CD14-positive monocyte (primary cell): ENCODE measurements around the gene TNFRSF13B. TPM values are rescaled to one million over a fixed set of nuclear protein-coding genes. Genes with fewer than 3 reads are reported as not detected.

ENCODE experiments used
- DNase-seq, 3 donors: peaks; one replicate each; pipeline ENCODE4 v3.0.0-alpha.2; 2011 to 2022
- H2AFZ ChIP-seq: 2 replicates; pipeline ENCODE4 v1.6.0; 2012; ENCODE audit warnings: mild to moderate bottlenecking, low read depth, low read length, inconsistent platforms; ENCODE audit not compliant: insufficient read depth, poor library complexity, severe bottlenecking
- H3K27ac ChIP-seq, 2 donors: 1 replicate in 1 of 2; 2 replicates in 1 of 2; pipeline ENCODE4 v1.5.1; 2012 to 2013; ENCODE audit warnings: low read length in 2 of 2, control low read depth in 1 of 2, inconsistent platforms in 1 of 2, low read depth in 1 of 2, mild to moderate bottlenecking in 1 of 2
- H3K27me3 ChIP-seq, 2 donors: one replicate each; pipeline versions ENCODE4 v1.6.0 to v1.6.1; 2011 to 2013; ENCODE audit warnings: low read length in 2 of 2; ENCODE audit not compliant: control insufficient read depth in 2 of 2, insufficient read depth in 2 of 2
- H3K36me3 ChIP-seq, 2 donors: replicated peaks in 1 of 2; 1 replicate in 1 of 2; 2 replicates in 1 of 2; pipeline versions ENCODE4 v1.5.1 to v1.6.1; 2012 to 2013; ENCODE audit warnings: low read length in 2 of 2, control low read depth in 1 of 2, inconsistent platforms in 1 of 2, mild to moderate bottlenecking in 1 of 2; ENCODE audit not compliant: insufficient read depth in 2 of 2, control insufficient read depth in 1 of 2
- H3K4me1 ChIP-seq, 2 donors: 1 replicate in 1 of 2; 2 replicates in 1 of 2; pipeline versions ENCODE4 v1.5.1 to v1.6.1; 2012 to 2013; ENCODE audit warnings: low read length in 2 of 2, control low read depth in 1 of 2, inconsistent platforms in 1 of 2, mild to moderate bottlenecking in 1 of 2, moderate library complexity in 1 of 2; ENCODE audit not compliant: insufficient read depth in 2 of 2, control insufficient read depth in 1 of 2
- H3K4me2 ChIP-seq: replicated peaks from 2 replicates; pipeline ENCODE3; 2012; ENCODE audit warnings: low read length, moderate library complexity, mild to moderate bottlenecking; ENCODE audit not compliant: poor library complexity, severe bottlenecking; ENCODE audit errors: extremely low read depth
- H3K4me3 ChIP-seq, 3 experiments: fragments of 200-600 bp in 1 of 3; sonication (generic) in 1 of 3; replicated peaks in 1 of 3; 1 replicate in 2 of 3; 2 replicates in 1 of 3; pipeline ENCODE4 v1.5.1; 2011 to 2013; ENCODE audit warnings: low read length in 3 of 3, mild to moderate bottlenecking in 3 of 3, control low read depth in 2 of 3, low read depth in 2 of 3, inconsistent platforms in 1 of 3, moderate library complexity in 1 of 3
- H3K79me2 ChIP-seq: 2 replicates; pipeline ENCODE4 v1.6.0; 2012; ENCODE audit warnings: mild to moderate bottlenecking, control low read depth, inconsistent platforms, low read length, moderate library complexity; ENCODE audit not compliant: insufficient read depth
- H3K9ac ChIP-seq: 2 replicates; pipeline ENCODE4 v1.6.0; 2017; ENCODE audit warnings: low read length, mild to moderate bottlenecking; ENCODE audit not compliant: insufficient read depth, poor library complexity, severe bottlenecking
- H3K9me3 ChIP-seq, 2 donors: replicated peaks in 1 of 2; 1 replicate in 1 of 2; 2 replicates in 1 of 2; pipeline versions ENCODE4 v1.5.1 to v1.6.1; 2012 to 2013; ENCODE audit warnings: low read length in 2 of 2, control low read depth in 1 of 2; ENCODE audit not compliant: control insufficient read depth in 1 of 2, insufficient read depth in 1 of 2
- H4K20me1 ChIP-seq: 2 replicates; pipeline ENCODE4 v1.6.0; 2012; ENCODE audit warnings: mild to moderate bottlenecking, low read length, control low read depth, moderate library complexity; ENCODE audit not compliant: insufficient read depth
- H3K27ac Mint-ChIP-seq, 7 donors: one replicate each; pipeline ENCODE4 v1.8.0; 2020; ENCODE audit warnings: mild to moderate bottlenecking in 7 of 7, mixed read lengths in 7 of 7, moderate library complexity in 6 of 7, inconsistent platforms in 2 of 7
- H3K27me3 Mint-ChIP-seq, 3 donors: one replicate each; pipeline ENCODE4 v1.8.0; 2021 to 2022; ENCODE audit warnings: low read depth in 3 of 3, mild to moderate bottlenecking in 3 of 3, mixed read lengths in 3 of 3, moderate library complexity in 3 of 3, inconsistent platforms in 1 of 3
- H3K36me3 Mint-ChIP-seq, 2 donors: one replicate each; pipeline ENCODE4 v1.8.0; 2020; ENCODE audit warnings: mixed read lengths in 2 of 2, inconsistent platforms in 1 of 2, mild to moderate bottlenecking in 1 of 2
- H3K4me1 Mint-ChIP-seq: one replicate; pipeline ENCODE4 v1.8.0; 2020; ENCODE audit warnings: mild to moderate bottlenecking, mixed read lengths
- H3K4me3 Mint-ChIP-seq, 2 donors: one replicate each; pipeline ENCODE4 v1.8.0; 2020; ENCODE audit warnings: mild to moderate bottlenecking in 2 of 2, mixed read lengths in 2 of 2, moderate library complexity in 1 of 2
- H3K9me3 Mint-ChIP-seq, 7 donors: one replicate each; pipeline ENCODE4 v1.8.0; 2020 to 2022; ENCODE audit warnings: mixed read lengths in 7 of 7, mild to moderate bottlenecking in 6 of 7, moderate library complexity in 6 of 7, inconsistent platforms in 2 of 7
- WGBS: methylation state at CpG from one replicate; pipeline ENCODE4 v1.1.5; 2013; ENCODE audit warnings: missing lambda C conversion rate; ENCODE audit not compliant: insufficient coverage; 5-methylcytosine and 5-hydroxymethylcytosine counted together
- intact Hi-C, 2 donors: fragments of 100-400 bp; cut with micrococcal nuclease; formaldehyde crosslinking; loops; one replicate each; pipeline versions ENCODE4 v1.15.0 to v1.15.1; 2023
- polyA plus RNA-seq, 3 donors: library from polyadenylated mRNA; depleted of rRNA in 1 of 3; unstranded in 2 of 3; stranded (reverse) in 1 of 3; fragments of 300-500 nt in 2 of 3; fragments of >200 nt in 1 of 3; fragmentation: Illumina TruSeq in 2 of 3; gene quantifications; 1 replicate in 2 of 3; 2 replicates in 1 of 3; pipeline ENCODE4 v1.2.3, GENCODE V29; 2012 to 2021
- TF ChIP-seq, protein P1 (sequence below): fragments of 200-600 bp; IDR thresholded peaks from one replicate; pipeline ENCODE4 v1.8.0; 2022; ENCODE audit warnings: antibody characterized with exemption, mild to moderate bottlenecking

TNFRSF13B gene
- polyA plus RNA-seq, 3 donors: 0.21 to 0.47 TPM; not detected in 1

DNA sequence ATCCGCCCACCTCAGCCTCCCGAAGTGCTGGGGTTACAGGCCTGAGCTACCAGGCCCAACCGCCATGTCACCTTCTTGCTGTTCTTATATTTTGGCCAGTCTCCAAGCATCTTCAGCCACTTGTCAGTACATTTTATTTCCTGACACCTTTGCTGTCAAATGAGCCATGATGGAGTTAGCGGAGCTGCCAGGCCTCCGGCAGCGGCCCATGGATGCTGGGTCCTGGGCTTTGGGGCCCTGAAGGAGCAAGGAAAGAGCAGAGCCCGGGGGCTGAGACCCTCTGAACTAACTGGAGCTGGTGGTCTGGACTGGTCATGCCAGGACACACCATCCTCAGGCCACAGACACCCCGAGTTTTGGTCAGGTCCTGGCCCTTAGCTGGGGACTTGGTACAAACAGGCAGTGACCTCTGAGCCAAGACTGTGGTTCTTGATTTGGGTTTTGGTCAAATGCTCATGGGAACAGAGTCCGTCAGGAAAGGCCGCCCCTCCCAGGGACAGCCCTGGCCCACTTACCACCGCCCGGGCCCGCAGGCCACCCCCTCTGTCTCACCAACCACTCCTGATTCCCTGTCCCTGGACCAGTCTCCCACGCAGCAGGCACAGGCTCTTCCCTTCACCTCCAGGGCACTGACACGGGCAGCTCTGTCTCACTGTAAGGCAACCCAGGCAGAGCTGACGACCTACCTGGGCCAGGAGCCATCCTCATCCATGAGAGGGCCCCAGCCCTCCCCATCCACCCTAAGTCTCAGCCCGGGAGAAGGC, 42.0 kb downstream of the TNFRSF13B start:
- Histone ChIP-seq H3K36me3 (no peaks in the 10 kb centered on the region), H3K9me3 (no peaks in the 10 kb centered on the region), H3K4me2 (no peak overlapping the region), H3K9ac (no peak overlapping the region), H4K20me1 (no peaks in the 10 kb centered on the region), H3K4me1 (no peaks in the 10 kb centered on the region), H3K4me3 (no peak overlapping the region), H2AFZ (no peak overlapping the region), H3K79me2 (no peaks in the 10 kb centered on the region), H3K27me3 (no peaks in the 10 kb centered on the region), H3K27ac (no peak overlapping the region)
- H3K27ac Mint-ChIP-seq: no peak overlapping the region
- TF ChIP-seq, protein P1, sequence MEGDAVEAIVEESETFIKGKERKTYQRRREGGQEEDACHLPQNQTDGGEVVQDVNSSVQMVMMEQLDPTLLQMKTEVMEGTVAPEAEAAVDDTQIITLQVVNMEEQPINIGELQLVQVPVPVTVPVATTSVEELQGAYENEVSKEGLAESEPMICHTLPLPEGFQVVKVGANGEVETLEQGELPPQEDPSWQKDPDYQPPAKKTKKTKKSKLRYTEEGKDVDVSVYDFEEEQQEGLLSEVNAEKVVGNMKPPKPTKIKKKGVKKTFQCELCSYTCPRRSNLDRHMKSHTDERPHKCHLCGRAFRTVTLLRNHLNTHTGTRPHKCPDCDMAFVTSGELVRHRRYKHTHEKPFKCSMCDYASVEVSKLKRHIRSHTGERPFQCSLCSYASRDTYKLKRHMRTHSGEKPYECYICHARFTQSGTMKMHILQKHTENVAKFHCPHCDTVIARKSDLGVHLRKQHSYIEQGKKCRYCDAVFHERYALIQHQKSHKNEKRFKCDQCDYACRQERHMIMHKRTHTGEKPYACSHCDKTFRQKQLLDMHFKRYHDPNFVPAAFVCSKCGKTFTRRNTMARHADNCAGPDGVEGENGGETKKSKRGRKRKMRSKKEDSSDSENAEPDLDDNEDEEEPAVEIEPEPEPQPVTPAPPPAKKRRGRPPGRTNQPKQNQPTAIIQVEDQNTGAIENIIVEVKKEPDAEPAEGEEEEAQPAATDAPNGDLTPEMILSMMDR: no peak
- H3K27me3 Mint-ChIP-seq: peaks cover 0 to 4% (median 3%) of the 10 kb centered on the region in 3 donors
- no peak overlapping the region for H3K4me3 Mint-ChIP-seq
- WGBS: 95% methylated on average over 15 of the region's 17 CpGs
- no peaks in the 10 kb centered on the region for H3K36me3 Mint-ChIP-seq
- intact Hi-C loops: no loop called here
- H3K9me3 Mint-ChIP-seq: no peaks in the 10 kb centered on the region
- DNase-seq: no peak
- peaks cover 2% of the 10 kb centered on the region for H3K4me1 Mint-ChIP-seq

DNA sequence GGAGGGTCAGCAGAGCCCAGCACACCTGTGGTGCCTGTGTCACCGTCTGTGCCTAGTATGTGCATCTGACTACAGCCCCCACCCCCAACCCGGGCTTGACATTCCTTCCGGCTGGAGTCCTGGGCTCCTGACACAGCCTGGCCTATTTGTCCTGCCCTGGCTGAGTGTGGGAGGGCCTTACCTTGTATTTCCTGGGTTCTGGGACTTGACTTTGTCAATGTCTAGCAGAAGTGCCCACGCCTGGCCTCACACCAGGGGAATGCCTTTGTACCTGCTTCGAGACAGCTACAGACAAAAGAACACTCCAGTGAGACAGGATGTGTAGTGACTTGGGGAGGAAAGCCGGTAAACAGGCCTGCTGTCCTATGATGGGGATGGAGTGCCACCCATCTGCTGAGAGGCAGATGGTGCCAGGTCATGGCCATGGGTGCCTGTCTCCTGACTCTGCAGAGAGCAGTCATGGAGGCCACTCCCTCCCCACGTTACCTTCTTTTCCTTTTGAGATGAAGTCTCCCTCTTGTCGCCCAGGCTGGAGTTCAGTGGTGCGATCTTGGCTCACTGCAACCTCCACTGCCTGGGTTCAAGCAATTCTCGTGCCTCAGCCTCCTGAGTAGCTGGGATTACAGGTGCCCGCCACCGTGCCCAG, 42.8 kb downstream of the TNFRSF13B start:
- no peaks in the 10 kb centered on the region for H3K9me3 ChIP-seq
- H3K4me1 ChIP-seq: no peaks in the 10 kb centered on the region
- no peak overlapping the region for H3K9ac ChIP-seq
- no peak for DNase-seq
- no peaks in the 10 kb centered on the region for H3K36me3 ChIP-seq
- H3K79me2 ChIP-seq: no peaks in the 10 kb centered on the region
- Mint-ChIP-seq H3K27me3 (peaks cover 0 to 4% (median 3%) of the 10 kb centered on the region in 3 donors), H3K9me3 (no peaks in the 10 kb centered on the region), H3K4me1 (peaks cover 2% of the 10 kb centered on the region), H3K36me3 (no peaks in the 10 kb centered on the region), H3K27ac (no peak overlapping the region), H3K4me3 (no peak overlapping the region)
- 98% methylated on average over 9 of the region's 12 CpGs for WGBS
- H3K27me3 ChIP-seq: no peaks in the 10 kb centered on the region
- no peak overlapping the region for H3K27ac ChIP-seq
- H2AFZ ChIP-seq: no peak overlapping the region
- H3K4me3 ChIP-seq: no peak overlapping the region
- H3K4me2 ChIP-seq: no peak overlapping the region
- TF ChIP-seq, protein P1: no peak
- intact Hi-C loops: no loop called here
- no peaks in the 10 kb centered on the region for H4K20me1 ChIP-seq
